Stomach (tissue), 4 donors: ENCODE measurements around the gene SLC5A8.

Experiments
- EP300 ChIP-seq: sonication (generic); formaldehyde crosslinking; IDR thresholded peaks from one replicate; pipeline ENCODE4 v1.6.1; 2017; ENCODE audit warnings: antibody characterized with exemption
- POLR2A ChIP-seq, 4 donors: fragments of 450-650 bp; IDR thresholded peaks; one replicate each; pipeline ENCODE4 v1.6.1; 2016; ENCODE audit warnings: antibody characterized with exemption in 4 of 4, control low read depth in 2 of 4, mild to moderate bottlenecking in 1 of 4, moderate library complexity in 1 of 4
- POLR2AphosphoS5 ChIP-seq, 3 donors: sonication (generic); formaldehyde crosslinking; IDR thresholded peaks; one replicate each; pipeline ENCODE4 v1.6.1; 2016; ENCODE audit warnings: antibody characterized with exemption in 3 of 3
- TF ChIP-seq, protein P1 (sequence below), 7 experiments: fragments of 450-650 bp in 4 of 7; fragments of 200-600 bp in 3 of 7; sonication (generic) in 3 of 7; IDR thresholded peaks; one replicate each; pipeline ENCODE4 v1.5.1; 2016 to 2019; ENCODE audit warnings: antibody characterized with exemption in 7 of 7, control low read depth in 2 of 7, mild to moderate bottlenecking in 1 of 7

DNA sequence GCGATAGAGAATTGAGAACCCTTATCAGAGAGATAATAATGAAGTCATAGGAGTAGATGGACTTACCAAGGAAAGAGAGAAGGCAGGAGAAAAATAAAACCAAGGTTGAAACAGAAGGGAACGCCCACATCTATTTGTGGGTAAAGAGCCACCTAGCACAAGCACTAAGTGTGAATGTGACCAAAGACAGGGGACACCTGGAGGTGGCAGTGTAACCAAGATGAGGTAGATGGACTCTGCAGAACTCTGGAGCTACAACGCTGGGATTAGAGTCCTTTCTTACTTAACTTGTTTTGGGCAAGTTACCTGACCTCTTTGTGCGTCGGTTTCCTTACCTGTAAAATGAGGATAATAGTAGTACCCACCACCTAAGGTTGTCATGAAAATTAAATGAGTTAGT is 101.9 kb downstream of the SLC5A8 start:
- TF ChIP-seq, protein P1, sequence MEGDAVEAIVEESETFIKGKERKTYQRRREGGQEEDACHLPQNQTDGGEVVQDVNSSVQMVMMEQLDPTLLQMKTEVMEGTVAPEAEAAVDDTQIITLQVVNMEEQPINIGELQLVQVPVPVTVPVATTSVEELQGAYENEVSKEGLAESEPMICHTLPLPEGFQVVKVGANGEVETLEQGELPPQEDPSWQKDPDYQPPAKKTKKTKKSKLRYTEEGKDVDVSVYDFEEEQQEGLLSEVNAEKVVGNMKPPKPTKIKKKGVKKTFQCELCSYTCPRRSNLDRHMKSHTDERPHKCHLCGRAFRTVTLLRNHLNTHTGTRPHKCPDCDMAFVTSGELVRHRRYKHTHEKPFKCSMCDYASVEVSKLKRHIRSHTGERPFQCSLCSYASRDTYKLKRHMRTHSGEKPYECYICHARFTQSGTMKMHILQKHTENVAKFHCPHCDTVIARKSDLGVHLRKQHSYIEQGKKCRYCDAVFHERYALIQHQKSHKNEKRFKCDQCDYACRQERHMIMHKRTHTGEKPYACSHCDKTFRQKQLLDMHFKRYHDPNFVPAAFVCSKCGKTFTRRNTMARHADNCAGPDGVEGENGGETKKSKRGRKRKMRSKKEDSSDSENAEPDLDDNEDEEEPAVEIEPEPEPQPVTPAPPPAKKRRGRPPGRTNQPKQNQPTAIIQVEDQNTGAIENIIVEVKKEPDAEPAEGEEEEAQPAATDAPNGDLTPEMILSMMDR (IDR thresholded peaks at IDR 0.05) = no peak
- no peak for TF ChIP-seq POLR2AphosphoS5 (IDR thresholded peaks at IDR 0.05)
- TF ChIP-seq EP300 = no peak
- TF ChIP-seq POLR2A (IDR thresholded peaks at IDR 0.05) = no peak
